ENCODE results near the gene SH3BP2.
"Not testable (repeated sequence)": the region's sequence is repeated elsewhere in the genome, so short reads cannot be mapped to it uniquely, and the experiment has no call there.

Gene SH3BP2

GRCh38 chr4:2762486-2763370 is 30.2 kb upstream of the SH3BP2 start:
- DNase-seq (ENCODE audit: low spot score) = not testable (repeated sequence)

- no peak for DNase-seq (ENCODE audit: low spot score)
Measured at GRCh38 chr4:2763511-2763967, 29.3 kb upstream of the SH3BP2 start.

GRCh38 chr4:2765832-2766526 is 26.9 kb upstream of the SH3BP2 start:
- no peak for DNase-seq (ENCODE audit: low spot score)

- DNase-seq (ENCODE audit: low spot score) = no peak
Measured at GRCh38 chr4:2767046-2767704, 25.7 kb upstream of the SH3BP2 start.

DNA sequence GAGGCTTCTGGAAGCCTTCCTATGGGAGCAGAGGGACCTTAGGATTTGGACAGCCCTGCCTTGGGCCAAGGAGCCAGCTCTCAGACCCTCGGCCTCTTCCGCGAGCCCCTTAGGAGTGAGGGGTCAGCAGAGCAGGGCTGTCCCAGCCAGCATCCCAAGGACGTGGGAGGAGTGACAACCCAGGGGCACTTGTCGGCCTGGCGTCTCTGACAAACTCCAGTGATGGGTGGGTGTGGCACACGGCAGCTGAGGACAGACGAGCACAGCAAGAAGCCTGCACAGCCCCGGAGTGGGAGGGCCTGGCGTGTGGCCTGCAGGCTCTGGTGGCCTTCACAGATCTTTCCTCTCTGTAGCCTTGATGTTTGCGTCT is 25.2 kb upstream of the SH3BP2 start:
- DNase-seq (ENCODE audit: low spot score) = no peak

DNA sequence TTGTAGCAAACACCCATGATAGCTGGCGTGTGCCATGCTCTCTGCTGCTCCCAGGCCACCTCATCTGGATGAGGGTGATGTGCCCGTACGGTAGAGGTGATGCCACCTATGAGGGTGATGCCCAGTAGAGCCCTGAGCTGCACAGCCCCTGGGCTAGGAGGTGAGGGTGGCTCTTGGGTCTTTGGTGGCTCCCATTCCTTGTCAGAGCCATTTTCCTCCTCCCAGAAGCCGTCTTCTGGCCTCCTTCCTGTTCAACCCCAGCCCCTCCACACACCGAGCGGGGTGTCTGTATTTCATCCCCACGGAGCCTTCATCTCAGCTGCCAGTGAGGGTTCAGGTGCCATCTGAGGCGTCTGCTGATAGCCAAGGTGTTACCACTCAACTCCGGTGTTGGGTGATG is 24.8 kb upstream of the SH3BP2 start:
- DNase-seq (ENCODE audit: low spot score) = no peak

GRCh38 chr4:2768921-2769336 is 24.0 kb upstream of the SH3BP2 start:
- no peak for DNase-seq (ENCODE audit: low spot score)

DNA sequence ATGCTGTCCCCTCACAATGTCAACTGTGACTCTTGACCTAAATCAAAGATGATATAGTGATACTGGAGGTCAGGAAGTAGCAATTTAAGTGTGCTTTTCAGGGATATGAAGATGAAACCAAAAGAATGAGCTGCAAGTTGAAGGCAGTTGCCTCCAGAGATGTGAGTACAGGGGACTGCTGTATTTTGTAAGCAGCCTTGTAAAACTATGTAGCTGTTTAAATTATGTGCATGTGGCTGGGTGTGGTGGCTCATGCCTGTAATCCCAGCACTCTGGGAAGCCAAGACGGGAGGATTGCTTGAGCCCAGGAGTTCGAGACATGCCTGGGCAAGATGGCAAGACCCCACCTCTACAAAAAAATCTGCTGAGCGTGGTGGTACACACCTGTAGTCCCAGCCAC is 21.6 kb upstream of the SH3BP2 start:
- DNase-seq (ENCODE audit: low spot score) = no peak

DNA sequence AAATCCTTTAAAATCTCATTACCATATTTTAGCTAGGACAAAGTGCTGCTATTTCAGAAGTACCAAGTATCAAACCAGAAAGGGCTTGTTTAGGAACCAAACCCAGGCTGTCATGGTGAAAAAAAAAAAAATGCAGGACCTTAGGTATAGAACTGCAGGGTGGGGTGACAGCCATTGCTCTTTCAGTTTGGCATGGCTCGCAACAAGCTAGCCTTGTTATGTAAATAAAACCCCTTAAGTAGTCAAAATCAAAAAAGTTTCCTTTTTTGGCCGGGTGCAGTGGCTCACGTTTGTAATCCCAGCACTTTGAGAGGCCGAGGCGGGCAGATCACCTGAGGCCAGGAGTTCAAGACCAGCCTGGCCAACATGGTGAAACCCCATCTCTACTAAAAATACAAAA is 12.2 kb upstream of the SH3BP2 start:
- not testable (repeated sequence) for DNase-seq (ENCODE audit: low spot score)

DNA sequence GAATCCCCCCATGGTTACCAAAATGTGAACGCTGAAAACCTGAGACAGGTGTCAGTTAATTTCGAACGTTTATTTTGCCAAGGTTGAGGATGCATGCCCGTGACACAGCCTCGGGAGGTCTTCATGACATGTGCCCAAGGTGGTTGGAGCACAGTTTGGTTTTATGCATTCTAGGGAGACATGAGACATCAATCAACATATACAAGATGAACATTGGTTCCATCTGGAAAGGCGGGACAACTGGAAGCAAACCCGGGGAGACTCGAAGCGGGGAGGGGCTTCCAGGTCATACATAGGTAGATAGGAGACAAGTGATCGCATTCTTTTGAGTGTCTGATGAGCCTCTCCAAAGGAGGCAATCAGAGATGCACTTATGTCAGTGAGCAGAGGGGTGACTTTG is 11.0 kb upstream of the SH3BP2 start:
- DNase-seq (ENCODE audit: low spot score) = no peak

- no peak for DNase-seq (ENCODE audit: low spot score)
Measured at GRCh38 chr4:2783790-2784189, 9.1 kb upstream of the SH3BP2 start.

- no peak for DNase-seq (ENCODE audit: low spot score)
Measured at GRCh38 chr4:2785613-2786012, 7.3 kb upstream of the SH3BP2 start.

DNA sequence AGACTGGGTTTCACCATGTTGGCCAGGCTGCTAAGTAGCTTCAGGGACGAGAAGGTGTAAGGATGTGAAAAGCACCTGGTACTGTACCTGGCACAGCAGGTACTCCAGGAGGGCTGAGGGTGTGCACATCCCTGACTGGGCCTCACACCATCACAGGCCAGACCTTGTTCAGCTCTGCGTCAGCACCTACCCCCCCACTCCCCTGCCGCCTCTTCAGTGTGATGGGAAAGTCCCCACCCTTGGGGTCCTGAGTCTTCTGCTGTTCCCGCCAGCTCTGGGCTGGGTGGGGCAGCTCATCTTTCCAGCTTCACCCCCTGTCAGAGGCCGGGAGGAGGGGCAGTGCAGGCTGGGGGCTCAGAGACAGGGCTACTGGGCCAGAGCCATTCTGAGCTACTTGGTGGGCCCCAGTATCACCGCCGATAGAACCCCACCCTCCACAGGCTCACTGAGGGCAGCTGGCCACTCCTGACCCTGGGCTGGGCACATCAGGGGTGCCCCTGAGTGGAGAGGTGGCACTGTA is 6.7 kb upstream of the SH3BP2 start:
- DNase-seq (ENCODE audit: low spot score) = no peak

DNA sequence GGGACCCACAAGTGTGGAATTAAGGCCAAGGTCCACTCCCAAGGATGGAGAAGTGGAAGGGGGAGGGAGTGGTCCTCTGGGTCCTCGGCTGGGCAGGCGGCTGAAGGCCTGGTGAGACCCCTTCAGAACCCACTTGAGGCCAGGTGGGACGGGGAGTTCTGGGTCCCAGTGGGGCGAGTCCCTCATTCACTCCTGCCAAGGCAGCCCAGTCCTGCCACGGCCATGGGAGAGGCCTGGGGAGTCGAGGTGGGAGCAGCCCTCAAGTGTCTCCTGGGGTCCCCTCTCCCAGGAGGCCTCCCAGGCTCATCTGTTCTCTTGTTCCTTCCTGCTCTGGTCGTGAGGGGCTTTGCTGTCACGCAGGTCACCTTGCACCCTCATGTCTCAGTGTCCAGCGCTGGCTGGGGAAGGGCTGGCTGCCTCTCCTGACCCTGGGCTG is 6.1 kb upstream of the SH3BP2 start:
- DNase-seq (ENCODE audit: low spot score) = no peak

DNA sequence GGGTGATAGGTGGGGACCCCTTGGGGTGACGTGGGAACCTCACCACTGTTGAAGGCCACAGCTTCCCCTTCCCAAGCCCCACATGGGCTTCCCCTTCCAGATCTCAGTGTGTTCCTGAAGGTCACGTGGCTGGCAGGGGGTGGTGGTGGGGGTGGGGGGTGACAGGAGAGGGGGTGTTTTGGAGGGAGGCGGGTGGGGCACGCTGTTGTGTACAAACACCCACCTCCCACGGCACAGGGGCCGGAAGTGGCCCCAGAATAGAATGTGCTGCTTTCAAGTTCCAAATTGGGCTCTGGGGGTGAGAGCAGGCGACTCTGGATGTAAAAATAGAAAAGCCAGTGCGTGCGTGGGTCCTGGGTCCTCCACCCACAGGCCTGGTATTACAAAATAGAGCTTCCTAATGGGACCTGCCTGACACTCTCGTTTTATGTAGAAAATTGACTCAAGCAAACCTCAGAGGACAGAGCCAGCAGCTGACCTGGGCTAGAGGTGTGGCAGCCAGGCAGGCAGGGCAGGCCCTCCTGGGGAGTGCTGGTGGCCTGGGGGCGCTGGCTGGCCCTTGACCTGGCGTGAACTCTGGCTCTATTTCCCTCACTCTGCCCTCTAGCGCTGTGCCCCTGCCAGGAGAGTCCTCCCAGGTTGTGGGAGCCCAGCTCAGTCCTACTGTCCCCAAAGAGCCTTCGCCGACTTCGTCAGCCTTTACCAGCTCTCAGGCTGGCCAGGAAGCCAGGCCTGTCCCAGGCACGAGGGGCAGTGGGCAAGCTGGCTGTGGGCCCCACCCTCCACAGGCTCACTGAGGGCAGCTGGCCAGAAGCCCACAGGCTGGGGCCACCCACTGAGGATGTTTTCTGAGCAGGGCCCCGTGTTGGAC is 5.4 kb upstream of the SH3BP2 start:
- no peak for DNase-seq (ENCODE audit: low spot score)

DNA sequence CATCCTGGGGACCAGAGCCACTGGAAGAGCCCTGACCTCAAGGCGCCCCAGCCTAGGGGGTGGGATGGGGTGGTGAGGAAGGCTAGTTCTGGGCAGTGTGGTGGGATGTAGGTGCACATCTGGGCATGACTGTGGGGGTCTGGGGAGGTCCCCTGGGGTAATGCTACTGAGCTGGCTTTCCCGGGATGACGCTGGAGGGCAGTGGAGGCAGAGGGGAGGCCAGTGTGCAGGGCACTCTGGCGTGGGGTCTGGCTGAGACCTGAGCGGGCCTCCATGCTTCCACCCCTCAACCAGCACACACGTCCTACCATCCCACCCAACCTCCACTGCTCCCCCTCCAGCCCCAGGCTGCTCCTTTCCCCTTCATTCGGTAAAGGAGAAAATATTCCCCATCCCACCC is 4.8 kb upstream of the SH3BP2 start:
- DNase-seq (ENCODE audit: low spot score) = no peak

DNA sequence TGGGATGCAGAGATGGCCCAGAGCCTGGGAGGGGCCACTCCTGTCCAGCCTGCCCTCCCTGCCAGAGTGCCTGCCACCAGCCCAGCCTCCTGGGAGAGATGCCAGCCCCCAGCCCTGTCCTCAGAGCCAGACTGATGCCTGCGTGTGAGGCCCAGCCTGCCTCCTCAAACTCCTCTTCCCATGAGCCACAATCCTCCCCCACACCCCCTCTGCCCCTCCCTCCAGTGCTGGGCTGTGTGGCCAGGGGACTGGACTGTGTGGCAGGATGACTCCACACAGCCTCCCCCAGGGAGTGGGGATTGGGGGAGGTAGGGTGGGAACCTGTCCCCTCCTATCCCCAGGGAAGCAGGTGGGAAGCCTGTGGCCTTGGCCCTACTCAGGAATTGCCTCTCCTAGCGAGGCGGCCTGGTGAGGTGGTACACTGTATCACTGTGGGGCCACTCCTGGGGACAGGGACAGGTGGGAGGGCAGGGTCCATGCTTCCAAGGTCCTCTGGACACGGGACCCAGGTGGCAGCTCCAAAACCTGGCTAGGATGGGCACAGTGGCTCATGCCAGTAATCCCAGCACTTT is 4.3 kb upstream of the SH3BP2 start:
- no peak for DNase-seq (ENCODE audit: low spot score)

- no peak for DNase-seq (ENCODE audit: low spot score)
Measured at GRCh38 chr4:2789351-2789750, 3.5 kb upstream of the SH3BP2 start.

DNA sequence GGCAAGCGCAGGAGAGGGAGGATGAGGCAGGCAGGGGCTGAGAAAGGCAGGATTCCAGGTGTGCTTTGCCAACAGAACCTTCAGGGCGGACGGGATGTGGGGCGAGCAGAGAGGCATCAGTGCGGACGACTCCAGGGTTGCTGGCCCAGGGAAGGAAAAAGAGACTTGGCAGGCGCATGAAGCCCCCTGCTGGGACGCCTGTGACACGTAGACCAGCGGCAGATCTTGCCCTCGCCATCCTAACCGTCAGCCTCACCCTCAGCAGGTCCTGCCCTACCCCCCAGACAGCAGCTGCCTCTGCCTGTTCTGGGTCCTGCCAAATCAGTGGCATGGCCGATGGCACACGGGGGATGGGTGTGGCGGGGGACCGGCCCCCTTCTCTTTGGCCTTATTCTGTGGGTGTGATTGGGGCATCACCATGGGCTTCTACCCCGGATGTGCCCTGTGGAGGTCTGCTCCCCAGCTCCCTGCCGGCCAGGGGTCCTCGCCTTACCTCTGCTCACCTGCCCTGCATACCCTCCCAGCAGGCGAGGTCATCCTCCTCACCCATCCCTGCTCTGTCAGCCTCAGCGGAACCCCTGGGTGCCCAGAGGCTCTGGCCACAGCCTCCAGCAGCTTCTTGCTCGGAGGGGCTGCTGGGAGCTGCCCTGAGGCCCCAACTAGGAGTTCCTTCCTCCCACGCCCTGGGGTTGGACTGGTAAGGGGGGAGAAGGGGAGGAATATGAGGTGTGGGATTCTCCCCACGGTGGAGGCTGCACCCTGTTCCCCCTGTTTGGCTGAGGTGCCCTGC is 2.9 kb upstream of the SH3BP2 start:
- no peak for DNase-seq (ENCODE audit: low spot score)
